HG02759 (cell line): ENCODE measurements around the gene TOGARAM2.

Source experiments
- ATAC-seq: cut with Tn5 transposase; IDR thresholded peaks from one replicate; pipeline ENCODE4 v1.9.1; 2021; ENCODE audit warnings: mild to moderate bottlenecking, moderate library complexity; ENCODE audit not compliant: unreplicated experiment

Gene TOGARAM2

GRCh38 chr2:29053223-29053622 is 72.1 kb downstream of the TOGARAM2 start:
- no peak for ATAC-seq

GRCh38 chr2:29053670-29054400 is 72.7 kb downstream of the TOGARAM2 start:
- no peak for ATAC-seq

- no peak for ATAC-seq
These were observed 73.3 kb downstream of the TOGARAM2 start for GRCh38 chr2:29054430-29054829.

GRCh38 chr2:29055601-29056000 is 74.5 kb downstream of the TOGARAM2 start:
- no peak for ATAC-seq

GRCh38 chr2:29056452-29056851 is 75.4 kb downstream of the TOGARAM2 start:
- ATAC-seq, result no peak

GRCh38 chr2:29057006-29057405 is 75.9 kb downstream of the TOGARAM2 start:
- ATAC-seq, result no peak

- no peak for ATAC-seq
These were observed 78.5 kb downstream of the TOGARAM2 start for GRCh38 chr2:29059624-29060023.

GRCh38 chr2:29060441-29060840 is 79.3 kb downstream of the TOGARAM2 start:
- ATAC-seq, result no peak

- ATAC-seq, result no peak
These were observed 80.1 kb downstream of the TOGARAM2 start for GRCh38 chr2:29061176-29061575.

- no peak for ATAC-seq
These were observed 80.5 kb downstream of the TOGARAM2 start for GRCh38 chr2:29061616-29062015.

GRCh38 chr2:29062371-29062770 is 81.3 kb downstream of the TOGARAM2 start:
- no peak for ATAC-seq

GRCh38 chr2:29063056-29063455 is 82.0 kb downstream of the TOGARAM2 start:
- ATAC-seq, result no peak

GRCh38 chr2:29063646-29064345 is 82.7 kb downstream of the TOGARAM2 start:
- ATAC-seq, result no peak

GRCh38 chr2:29064346-29064715 is 83.2 kb downstream of the TOGARAM2 start:
- no peak for ATAC-seq

GRCh38 chr2:29064746-29065067 is 83.6 kb downstream of the TOGARAM2 start:
- no peak for ATAC-seq

GRCh38 chr2:29065068-29065811 is 84.1 kb downstream of the TOGARAM2 start:
- ATAC-seq, result no peak

GRCh38 chr2:29066271-29066860 is 85.3 kb downstream of the TOGARAM2 start:
- ATAC-seq, result no peak

GRCh38 chr2:29066997-29067605 is 86.0 kb downstream of the TOGARAM2 start:
- no peak for ATAC-seq

- no peak for ATAC-seq
These were observed 87.4 kb downstream of the TOGARAM2 start for GRCh38 chr2:29068513-29068912.

- no peak for ATAC-seq
These were observed 89.4 kb downstream of the TOGARAM2 start for GRCh38 chr2:29070526-29070925.
